BJ (cell line): ENCODE measurements around the gene BLTP3A. TPM values are rescaled to one million over a fixed set of nuclear protein-coding genes. Genes with fewer than 3 reads are reported as not detected.

Experiments
- polyA plus RNA-seq: library from polyadenylated mRNA; depleted of rRNA; stranded (reverse); fragments of >200 nt; gene quantifications from 2 replicates; pipeline ENCODE4 v1.2.3, GENCODE V29; 2011; rRNA removed
- small RNA-seq: library from RNA; depleted of rRNA; stranded (forward); fragments of <200 nt; gene quantifications from one replicate; pipeline ENCODE3, GENCODE V24; 2012; ENCODE audit warnings: low replicate concordance, low read depth; ENCODE audit not compliant: insufficient read length

The BLTP3A gene
- polyA plus RNA-seq, 1 experiment = 18.4 TPM

Small RNA genes lying within 50 kb of the gene (small RNA-seq; reads per million reads assigned to genes)
- gene RF00019 = not detected

Other genes with a start within 250 kb of the BLTP3A start
- not detected in 2 replicates for gene SPDEF, start 235.8 kb upstream of the BLTP3A start, polyA plus RNA-seq
- gene ILRUN, start 95.3 kb upstream of the BLTP3A start, polyA plus RNA-seq = 37.5 and 50.2 TPM in 2 replicates
- 138 and 170 TPM in 2 replicates for gene SNRPC, start 34.6 kb upstream of the BLTP3A start, polyA plus RNA-seq
- 15.2 and 24.7 TPM in 2 replicates for gene TAF11, start 96.0 kb downstream of the BLTP3A start, polyA plus RNA-seq
- 3.1 and 4.2 TPM in 2 replicates for gene ANKS1A, start 97.2 kb downstream of the BLTP3A start, polyA plus RNA-seq